Type B pancreatic cell (in vitro differentiated cells): ENCODE data around the gene AK4. TPM values are rescaled to one million over a fixed set of nuclear protein-coding genes. Genes with fewer than 3 reads are reported as not detected.
"Not testable (repeated sequence)": the region's sequence is repeated elsewhere in the genome, so short reads cannot be mapped to it uniquely, and the experiment has no call there.

Experiments used
- DNase-seq: peaks from one replicate; pipeline ENCODE4 v3.0.0; 2021; ENCODE audit warnings: mixed read lengths; ENCODE audit not compliant: unreplicated experiment; ENCODE audit errors: extremely low spot score
- H3K27ac Mint-ChIP-seq: 2 replicates; pipeline ENCODE4 v1.8.0; 2021; ENCODE audit warnings: mild to moderate bottlenecking, mixed read lengths
- H3K27me3 Mint-ChIP-seq: 2 replicates; pipeline ENCODE4 v1.8.0; 2021; ENCODE audit warnings: mixed read lengths
- H3K36me3 Mint-ChIP-seq: 2 replicates; pipeline ENCODE4 v1.8.0; 2021; ENCODE audit warnings: mixed read lengths
- H3K4me1 Mint-ChIP-seq: one replicate; pipeline ENCODE4 v1.8.0; 2021; ENCODE audit warnings: mixed read lengths; ENCODE audit not compliant: unreplicated experiment
- H3K4me3 Mint-ChIP-seq: 2 replicates; pipeline ENCODE4 v1.8.0; 2021; ENCODE audit warnings: mild to moderate bottlenecking, mixed read lengths
- H3K9me3 Mint-ChIP-seq: 2 replicates; pipeline ENCODE4 v1.8.0; 2021; ENCODE audit warnings: mixed read lengths
- total RNA-seq: library from RNA; stranded (reverse); gene quantifications from 2 replicates; pipeline ENCODE4 v1.2.1, GENCODE V29; 2021; ENCODE audit warnings: low replicate concordance
- TF ChIP-seq, protein P1 (sequence below): fragments of 200-600 bp; sonication (generic); conservative IDR thresholded peaks from 2 replicates; pipeline ENCODE4 v1.5.0; 2021; ENCODE audit warnings: antibody characterized with exemption, mild to moderate bottlenecking

The AK4 gene
- total RNA-seq, 1 donor from 2014 or later: 35.2 TPM

DNA sequence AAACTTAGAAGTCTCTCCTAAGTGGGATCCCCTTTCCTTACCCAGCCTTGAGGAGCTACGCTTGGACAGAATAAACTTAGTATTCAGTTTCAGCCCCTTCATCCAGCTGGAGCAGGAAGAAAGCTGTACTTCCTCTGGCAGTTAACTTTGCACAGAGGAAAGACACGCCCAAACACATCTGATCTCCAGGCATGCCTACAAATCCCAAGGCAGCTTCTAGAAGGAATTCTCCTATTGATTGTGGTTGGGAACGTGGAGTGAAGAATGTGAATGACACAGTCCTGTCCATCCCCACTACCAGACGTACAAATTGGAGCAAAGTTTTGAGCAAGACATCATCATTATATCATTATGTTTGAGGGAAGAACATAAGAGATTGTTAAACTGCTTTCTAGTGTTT lies 6.6 kb upstream of the AK4 start:
- peaks cover 21% of the 10 kb centered on the region for H3K27me3 Mint-ChIP-seq
- no peak overlapping the region for H3K4me3 Mint-ChIP-seq
- no peaks in the 10 kb centered on the region for H3K36me3 Mint-ChIP-seq
- H3K9me3 Mint-ChIP-seq: peaks cover 5% of the 10 kb centered on the region
- peaks cover 13% of the 10 kb centered on the region for H3K4me1 Mint-ChIP-seq
- peak; percentile 20 for DNase-seq
- TF ChIP-seq, protein P1, sequence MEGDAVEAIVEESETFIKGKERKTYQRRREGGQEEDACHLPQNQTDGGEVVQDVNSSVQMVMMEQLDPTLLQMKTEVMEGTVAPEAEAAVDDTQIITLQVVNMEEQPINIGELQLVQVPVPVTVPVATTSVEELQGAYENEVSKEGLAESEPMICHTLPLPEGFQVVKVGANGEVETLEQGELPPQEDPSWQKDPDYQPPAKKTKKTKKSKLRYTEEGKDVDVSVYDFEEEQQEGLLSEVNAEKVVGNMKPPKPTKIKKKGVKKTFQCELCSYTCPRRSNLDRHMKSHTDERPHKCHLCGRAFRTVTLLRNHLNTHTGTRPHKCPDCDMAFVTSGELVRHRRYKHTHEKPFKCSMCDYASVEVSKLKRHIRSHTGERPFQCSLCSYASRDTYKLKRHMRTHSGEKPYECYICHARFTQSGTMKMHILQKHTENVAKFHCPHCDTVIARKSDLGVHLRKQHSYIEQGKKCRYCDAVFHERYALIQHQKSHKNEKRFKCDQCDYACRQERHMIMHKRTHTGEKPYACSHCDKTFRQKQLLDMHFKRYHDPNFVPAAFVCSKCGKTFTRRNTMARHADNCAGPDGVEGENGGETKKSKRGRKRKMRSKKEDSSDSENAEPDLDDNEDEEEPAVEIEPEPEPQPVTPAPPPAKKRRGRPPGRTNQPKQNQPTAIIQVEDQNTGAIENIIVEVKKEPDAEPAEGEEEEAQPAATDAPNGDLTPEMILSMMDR: no peak
- H3K27ac Mint-ChIP-seq: no peak overlapping the region

DNA sequence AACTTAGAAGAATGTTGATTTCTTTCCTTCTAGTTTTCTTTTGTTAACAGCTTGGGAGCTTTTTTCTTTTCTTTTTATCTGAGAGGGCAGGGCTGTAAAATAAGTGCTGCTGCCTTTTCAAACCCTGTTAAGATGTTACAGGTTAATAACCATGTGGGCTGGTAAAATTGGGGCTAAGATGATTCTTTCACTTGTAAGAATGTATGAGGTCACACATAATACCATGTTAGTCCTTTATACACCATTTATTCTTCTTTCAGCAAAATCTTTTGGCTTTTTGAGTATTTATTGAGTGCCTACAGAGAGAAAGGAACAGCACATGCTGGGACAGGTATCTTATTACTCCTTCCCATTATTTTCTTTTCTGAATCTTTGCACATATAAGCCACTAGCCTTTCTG lies 6.1 kb upstream of the AK4 start:
- H3K9me3 Mint-ChIP-seq: peaks cover 5% of the 10 kb centered on the region
- H3K27ac Mint-ChIP-seq: no peak overlapping the region
- H3K4me3 Mint-ChIP-seq: no peak overlapping the region
- TF ChIP-seq, protein P1: no peak
- no peaks in the 10 kb centered on the region for H3K36me3 Mint-ChIP-seq
- peaks cover 27% of the 10 kb centered on the region for H3K27me3 Mint-ChIP-seq
- DNase-seq: no peak
- peaks cover 13% of the 10 kb centered on the region for H3K4me1 Mint-ChIP-seq

DNA sequence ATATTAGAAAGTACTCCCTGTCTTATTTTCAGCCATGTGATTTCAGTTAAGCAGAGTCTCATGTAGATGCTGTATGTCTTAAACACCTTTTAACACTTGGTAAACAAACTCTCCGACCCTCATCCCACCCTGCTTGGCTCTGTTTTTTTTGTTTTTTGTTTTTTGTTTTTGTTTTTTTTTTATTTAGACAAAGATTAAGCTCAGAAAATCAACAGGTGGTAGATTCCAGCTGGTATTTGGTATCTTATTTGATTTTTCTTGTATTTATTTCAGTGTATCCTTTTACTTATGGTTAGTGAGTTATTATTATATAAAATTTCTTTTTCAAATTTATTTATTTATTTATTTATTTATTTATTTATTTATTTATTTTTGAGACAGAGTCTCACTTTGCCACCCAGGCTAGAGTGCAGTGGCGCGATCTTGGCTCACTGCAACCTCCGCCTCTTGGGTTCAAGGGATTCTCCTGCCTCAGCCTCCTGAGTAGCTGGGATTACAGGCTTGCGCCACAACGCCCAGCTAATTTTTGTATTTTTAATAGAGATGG lies 4.8 kb upstream of the AK4 start:
- not testable (repeated sequence) for H3K27ac Mint-ChIP-seq, H3K36me3 Mint-ChIP-seq, H3K9me3 Mint-ChIP-seq, H3K4me3 Mint-ChIP-seq
- peaks cover 13% of the 10 kb centered on the region for H3K4me1 Mint-ChIP-seq
- DNase-seq: peak; percentile 24
- H3K27me3 Mint-ChIP-seq: peaks cover 30% of the 10 kb centered on the region

DNA sequence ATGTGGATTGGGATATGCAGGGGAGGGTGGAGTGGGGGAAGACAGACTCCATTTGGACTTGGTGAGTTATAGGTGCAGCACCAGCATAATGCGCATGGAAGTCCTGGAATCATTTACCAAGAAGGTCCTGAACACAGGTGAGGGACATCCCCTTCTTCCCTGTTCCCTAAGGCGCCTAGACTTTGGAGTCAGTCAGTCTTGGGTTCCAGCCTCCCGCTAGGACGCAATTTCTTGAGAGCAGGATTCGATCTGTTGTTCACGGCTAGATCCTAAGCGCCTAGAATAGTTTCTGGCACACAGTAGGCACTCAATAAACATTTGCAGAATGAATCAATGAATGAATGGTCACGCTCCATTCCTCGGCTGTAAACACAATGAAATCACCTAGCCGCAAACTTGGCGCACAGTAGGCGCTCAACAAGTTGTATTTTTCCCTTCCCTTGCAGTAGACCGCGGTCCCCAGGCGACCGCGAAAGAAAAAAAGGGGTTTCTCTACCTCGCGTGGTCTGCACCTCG lies 1.0 kb upstream of the AK4 start:
- Mint-ChIP-seq H3K9me3 (no peaks in the 10 kb centered on the region), H3K27me3 (peaks cover 35% of the 10 kb centered on the region), H3K27ac (peak overlapping the region; percentile 76), H3K36me3 (no peaks in the 10 kb centered on the region), H3K4me3 (peak overlapping the region; percentile 86), H3K4me1 (peaks cover 25% of the 10 kb centered on the region)
- TF ChIP-seq, protein P1: no peak
- DNase-seq: peak; percentile 18

DNA sequence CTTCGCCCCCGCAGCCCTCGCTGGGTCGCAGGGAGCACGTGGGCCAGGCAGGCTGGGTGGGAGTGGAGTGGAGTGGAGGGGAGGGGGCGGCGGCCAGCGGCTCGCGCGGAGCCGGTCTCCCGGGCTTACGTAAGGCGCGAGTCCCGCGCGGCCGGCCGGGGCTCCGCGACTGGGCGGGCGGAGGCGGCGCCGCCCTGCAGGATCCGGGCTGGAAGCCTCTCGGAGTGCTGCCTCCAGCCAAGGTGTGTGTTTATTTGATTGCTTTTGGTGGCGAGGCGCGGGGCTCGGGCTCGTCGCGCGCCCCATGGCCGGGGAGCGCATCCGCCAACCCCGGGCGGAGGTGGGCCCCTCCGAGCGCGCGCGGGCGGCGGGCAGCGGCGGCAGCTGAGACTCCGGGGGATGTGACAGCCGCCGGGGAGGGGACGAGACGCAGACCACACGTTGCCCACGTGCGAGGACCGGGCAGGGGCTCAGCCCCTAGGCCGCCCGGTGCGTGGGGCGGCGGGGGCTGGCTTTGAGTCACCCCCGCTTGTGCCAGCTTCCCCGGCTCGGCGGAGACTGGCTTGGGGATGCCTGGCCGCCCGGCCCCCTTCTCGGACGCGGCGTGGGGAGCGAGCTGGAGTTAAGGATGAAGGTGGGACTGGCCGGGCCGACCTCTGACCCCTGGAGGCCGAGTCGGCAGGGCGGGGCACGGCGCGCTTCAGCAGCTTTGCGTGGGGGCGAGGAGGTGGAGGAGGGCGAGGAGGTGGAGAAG lies 402 bp upstream of the AK4 start:
- Mint-ChIP-seq H3K4me3 (peak overlapping the region; percentile 89), H3K4me1 (peaks cover 21% of the 10 kb centered on the region), H3K36me3 (no peaks in the 10 kb centered on the region), H3K9me3 (no peaks in the 10 kb centered on the region), H3K27ac (peak overlapping the region; percentile 76), H3K27me3 (peaks cover 35% of the 10 kb centered on the region)
- DNase-seq: peak; percentile 71
- TF ChIP-seq, protein P1: no peak
